Endothelial cell of umbilical vein (primary cell): Measurements from ENCODE around the gene YTHDC2.

Source experiments
- POLR2A ChIP-seq: IDR thresholded peaks from 2 replicates; pipeline ENCODE4 v1.6.1; 2012; ENCODE audit warnings: low read depth, mild to moderate bottlenecking, control low read depth, low read length
- TF ChIP-seq, protein P1 (sequence below), 2 donors: IDR thresholded peaks; 1 replicate in 1 of 2; 2 replicates in 1 of 2; pipeline ENCODE4 v1.5.1; 2011; ENCODE audit warnings: low read length in 2 of 2, mild to moderate bottlenecking in 2 of 2, moderate library complexity in 2 of 2, control low read depth in 1 of 2, inconsistent platforms in 1 of 2, low read depth in 1 of 2; ENCODE audit not compliant: insufficient read depth in 1 of 2; ENCODE audit errors: extremely low read depth in 1 of 2

DNA sequence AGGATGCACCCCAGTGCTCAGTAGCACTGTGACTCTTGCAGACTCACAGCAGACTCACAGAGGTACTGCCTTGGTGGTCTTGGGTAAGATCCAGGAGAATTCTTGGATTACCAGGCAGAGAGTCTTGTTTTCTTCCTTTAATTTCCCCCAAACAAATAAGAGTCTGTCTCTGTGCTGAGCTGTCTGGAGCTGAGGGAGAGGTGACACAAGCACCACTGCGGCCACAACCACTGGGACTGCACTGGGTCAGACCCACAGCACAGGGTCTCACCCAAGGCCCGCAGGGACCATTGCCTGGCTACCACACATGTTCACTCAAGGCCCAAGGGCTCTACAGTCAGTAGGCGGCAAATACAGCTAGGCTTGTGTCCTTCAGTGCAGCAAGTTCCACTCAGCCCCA is 11.4 kb upstream of the YTHDC2 start:
- no peak for TF ChIP-seq POLR2A
- TF ChIP-seq, protein P1, sequence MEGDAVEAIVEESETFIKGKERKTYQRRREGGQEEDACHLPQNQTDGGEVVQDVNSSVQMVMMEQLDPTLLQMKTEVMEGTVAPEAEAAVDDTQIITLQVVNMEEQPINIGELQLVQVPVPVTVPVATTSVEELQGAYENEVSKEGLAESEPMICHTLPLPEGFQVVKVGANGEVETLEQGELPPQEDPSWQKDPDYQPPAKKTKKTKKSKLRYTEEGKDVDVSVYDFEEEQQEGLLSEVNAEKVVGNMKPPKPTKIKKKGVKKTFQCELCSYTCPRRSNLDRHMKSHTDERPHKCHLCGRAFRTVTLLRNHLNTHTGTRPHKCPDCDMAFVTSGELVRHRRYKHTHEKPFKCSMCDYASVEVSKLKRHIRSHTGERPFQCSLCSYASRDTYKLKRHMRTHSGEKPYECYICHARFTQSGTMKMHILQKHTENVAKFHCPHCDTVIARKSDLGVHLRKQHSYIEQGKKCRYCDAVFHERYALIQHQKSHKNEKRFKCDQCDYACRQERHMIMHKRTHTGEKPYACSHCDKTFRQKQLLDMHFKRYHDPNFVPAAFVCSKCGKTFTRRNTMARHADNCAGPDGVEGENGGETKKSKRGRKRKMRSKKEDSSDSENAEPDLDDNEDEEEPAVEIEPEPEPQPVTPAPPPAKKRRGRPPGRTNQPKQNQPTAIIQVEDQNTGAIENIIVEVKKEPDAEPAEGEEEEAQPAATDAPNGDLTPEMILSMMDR (IDR thresholded peaks at IDR 0.05; ENCODE audit: extremely low read depth in 1 of 2, insufficient read depth in 1 of 2, low read depth in 1 of 2, low read length in 2 of 2), result no peak
